Endometrium (tissue), 2 donors: ENCODE results near the gene MVB12B.

Experiments
- FAIRE-seq: peaks from 2 replicates; lab custom pipeline; 2012; peaks lifted over from hg19 to GRCh38; lab: Jason Lieb, UNC
- donor health status: control.
- donor health status: control.

The MVB12B gene

DNA sequence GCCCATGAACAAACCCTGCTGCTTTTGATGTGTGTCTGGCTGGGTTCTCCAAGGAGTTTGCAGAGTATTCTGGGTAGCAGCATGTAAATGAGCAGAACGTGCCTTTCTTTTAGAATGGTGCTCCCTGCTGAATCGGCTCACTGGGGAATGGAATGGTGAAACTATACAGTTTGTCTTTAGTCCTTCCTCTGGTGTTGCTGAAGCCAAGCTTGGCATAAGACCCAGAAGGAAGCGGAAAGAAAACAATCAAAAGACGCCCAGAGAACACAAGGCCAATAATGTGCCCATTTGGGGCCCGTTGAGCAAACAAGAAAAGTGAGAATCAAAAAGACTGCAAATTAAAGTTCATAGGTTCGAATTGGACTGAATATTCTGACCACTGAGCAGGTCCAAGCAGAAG is 60.1 kb downstream of the MVB12B start:
- no peak for FAIRE-seq

DNA sequence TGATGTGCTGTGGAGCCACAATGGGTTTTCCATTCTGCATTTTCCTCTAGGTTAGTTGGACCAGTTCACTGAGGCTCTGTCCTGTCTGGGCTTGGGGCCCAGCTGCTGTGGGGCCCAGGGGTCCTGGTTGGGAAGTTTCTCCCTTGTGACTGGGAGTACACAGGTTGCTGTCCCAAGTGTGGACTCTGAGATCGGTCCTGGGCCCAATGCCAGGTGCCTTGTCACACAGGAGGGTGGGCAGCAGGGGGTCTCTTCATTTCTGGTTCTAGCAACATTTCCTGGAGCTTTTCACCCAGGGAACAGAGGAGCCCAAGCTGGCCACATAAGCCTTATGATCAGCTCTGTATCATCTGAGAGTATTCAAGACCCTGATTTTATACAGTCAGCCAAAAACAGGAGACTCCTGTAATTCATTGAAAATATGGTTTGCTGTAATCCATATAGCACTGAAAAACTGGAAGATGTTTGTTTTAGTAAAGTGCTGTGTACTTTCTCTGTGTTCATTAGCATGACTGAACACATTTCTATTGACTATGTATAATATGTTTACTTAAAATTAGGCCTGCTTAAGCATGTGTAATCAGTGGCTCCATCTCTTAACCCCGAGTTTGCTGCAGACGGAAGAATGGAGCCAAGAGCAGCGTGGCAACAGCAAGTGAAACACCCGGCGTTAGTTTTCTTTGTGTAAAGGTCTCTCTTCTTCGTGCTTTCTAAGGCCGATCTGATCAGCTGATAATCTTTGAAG is 62.5 kb downstream of the MVB12B start:
- FAIRE-seq = no peak

DNA sequence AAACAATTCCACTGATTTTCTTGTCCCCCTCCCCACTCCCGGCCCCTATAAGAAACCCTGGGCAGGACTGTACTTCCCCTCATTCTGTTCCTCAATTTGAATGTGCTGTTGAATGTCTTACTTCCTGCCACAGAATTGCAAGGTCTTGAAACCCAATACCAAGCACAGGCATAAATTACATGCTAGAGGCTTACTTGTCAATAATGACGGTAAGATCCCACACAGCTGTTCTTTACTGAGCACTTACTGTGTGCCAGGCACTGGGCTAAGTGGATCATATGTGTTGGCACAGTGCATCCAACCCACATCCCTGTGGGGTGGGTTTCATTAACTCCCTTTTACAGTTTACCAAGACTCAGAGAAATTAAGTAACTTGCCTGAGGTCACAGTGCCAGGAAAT is 63.4 kb downstream of the MVB12B start:
- FAIRE-seq = no peak

DNA sequence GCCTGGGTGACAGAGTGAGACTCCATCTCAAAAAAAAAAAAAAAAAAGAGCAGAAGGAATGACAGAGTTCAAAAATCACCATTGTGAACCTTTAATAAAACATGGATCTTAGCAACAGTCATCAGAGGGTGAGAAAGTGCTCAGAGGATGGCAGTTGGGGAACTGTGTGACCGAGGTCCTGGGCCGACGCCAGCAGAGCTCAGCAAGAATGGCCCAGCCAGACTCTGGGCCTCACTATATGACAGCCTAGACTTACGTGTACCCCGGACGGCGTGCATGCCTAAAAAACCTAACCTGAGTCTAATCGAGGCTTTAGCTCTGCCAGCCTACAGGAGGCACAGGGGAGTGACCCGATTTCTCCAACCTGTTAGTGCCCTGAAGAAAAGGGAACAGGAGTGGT is 64.3 kb downstream of the MVB12B start:
- no peak for FAIRE-seq

DNA sequence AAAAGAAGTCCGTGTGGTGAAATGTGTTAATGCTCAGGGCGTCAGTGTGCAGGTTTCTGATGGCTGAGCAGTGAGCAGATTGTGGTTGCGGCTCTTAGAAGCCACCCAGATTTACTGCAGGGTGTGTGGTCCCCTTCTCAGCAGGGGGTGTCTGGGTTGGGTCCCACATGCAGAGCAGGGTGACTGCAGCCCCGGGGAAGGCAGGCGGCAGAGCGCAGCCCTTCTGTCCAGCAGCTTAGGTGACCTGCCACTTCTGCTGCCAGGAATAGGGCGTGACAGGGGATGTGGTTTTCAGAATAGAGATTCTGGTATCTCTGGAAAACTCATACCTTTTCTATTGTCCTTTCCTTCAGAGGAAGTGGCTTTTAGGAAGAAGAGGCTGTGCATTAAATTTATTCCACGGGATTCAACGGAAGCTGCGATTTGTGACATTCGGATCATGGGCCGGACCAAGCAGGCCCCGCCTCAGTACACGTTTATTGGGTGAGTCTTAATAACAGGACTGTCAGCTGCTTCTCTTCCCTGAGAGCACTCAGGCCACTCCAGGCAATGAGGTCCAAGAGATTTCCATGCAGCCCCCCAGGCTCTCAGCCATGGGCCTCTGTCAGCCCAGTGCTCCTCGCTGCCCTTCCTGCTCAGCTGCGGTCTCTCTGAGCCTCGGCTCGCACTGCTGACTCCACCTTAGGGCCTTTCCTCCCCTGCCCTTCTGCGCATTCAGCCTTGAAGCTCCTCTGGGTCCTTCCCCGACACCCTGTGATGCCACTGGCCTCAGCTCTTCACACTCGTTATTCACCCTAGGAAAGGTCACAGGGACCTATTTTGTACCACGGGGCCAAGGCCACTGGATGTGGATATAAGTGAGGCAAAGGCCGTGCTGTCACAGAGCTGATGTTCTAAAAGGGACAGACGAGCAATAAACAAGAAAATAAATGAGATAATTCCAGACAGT is 65.4 kb downstream of the MVB12B start:
- no peak for FAIRE-seq

DNA sequence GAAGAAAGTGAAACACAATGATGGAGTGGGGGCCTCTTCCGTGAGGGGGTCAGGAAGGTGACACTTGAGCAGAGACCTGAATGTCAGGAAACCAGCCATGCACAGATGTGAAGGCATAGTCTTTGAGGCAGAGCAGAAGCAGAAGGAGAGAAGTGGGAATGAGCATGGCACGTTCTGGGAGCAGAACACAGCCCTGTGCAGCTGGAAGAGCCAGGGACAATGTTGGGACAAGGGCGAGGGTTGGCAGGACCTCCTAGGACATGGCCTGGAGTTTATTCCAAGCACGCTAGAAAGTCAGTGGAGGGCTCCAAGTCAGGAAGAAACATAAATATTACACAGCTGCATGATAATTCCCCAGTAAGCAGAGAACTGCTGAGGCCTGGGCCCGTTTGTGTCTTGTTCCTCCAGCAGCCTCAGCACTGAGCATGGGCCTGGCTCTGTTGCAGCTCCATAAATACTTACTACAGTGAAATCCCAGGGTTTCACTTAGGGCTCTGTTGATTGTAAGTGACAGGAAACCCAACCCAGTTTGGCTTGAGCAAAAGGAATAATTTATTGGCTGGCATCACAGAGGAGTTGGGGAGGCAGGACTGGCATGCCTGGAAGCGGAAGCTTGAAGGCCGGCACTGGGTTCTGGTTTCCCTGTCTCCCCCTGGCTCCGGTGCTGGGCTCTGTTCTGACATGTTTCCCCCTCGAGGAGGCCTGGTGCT is 66.2 kb downstream of the MVB12B start:
- no peak for FAIRE-seq

DNA sequence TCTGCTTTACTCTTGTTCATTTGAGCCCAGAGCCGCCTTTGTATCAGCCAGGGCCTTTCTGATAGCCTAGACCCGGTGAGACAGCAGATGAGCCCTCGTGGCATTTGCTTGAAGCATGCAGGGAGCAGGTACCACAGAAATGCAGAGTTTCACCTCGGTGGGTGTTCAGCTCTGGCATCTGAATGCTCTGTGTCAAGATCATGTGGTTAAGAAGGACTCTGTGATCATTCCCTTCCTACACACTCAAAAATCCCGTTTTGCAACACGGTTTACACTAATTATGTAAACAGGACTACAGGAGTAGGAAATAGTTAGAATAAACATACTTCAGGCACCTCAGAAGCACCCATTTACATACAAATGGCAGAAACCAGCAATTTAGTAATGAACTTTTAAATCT is 67.2 kb downstream of the MVB12B start:
- no peak for FAIRE-seq

DNA sequence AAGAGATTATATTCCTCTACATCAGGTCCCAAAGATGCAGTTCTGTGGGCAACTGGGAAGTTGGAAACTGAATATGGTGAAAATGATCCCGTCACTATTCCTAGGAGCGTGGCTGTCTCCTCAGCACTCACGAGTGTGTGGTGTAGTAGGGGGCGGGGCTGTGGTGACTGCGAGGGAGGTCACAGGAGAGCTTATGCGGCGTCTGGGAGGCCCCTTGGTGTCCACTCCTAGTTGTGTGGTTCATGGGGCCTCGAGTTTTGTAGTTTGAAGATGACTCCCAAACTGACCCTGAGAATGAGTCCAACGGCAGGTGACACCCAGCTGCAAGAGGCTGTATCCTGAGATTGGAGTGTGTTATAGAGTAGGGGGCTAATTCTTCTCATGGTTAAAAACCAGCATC is 68.2 kb downstream of the MVB12B start:
- no peak for FAIRE-seq

DNA sequence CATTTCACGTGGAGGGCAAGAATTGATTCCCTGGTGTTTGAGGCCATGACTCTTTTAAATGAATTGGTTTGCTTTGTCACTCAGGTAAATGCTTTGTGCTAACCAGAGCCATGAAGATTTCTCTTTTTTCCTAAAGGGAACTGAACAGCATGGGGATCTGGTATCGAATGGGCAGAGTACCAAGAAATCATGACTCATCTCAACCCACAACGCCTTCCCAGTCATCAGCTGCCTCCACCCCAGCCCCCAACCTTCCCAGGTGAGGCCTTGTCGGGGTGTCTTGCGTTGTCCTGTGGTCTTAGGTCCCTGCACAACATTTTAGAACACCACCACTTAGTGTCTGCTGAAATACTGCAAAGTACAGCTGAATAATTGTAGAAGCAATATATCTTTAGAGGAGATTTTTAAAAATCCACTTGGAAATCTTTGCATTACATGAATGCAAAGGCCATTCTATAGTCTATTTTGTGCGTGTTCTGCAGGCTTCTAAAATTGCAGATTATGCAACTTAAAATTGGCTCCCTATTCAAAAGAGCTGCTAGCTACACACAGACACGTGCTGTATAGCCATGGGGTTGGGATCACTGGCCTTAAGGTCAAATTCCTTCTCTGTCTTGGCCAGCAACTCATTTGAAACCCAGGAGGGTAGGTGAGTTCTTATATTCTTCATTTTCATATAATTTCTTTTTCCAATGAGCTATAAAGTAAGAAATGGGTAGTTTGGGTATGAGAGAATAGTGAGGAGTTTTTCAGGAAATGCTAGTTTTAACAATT is 69.0 kb downstream of the MVB12B start:
- FAIRE-seq = no peak

DNA sequence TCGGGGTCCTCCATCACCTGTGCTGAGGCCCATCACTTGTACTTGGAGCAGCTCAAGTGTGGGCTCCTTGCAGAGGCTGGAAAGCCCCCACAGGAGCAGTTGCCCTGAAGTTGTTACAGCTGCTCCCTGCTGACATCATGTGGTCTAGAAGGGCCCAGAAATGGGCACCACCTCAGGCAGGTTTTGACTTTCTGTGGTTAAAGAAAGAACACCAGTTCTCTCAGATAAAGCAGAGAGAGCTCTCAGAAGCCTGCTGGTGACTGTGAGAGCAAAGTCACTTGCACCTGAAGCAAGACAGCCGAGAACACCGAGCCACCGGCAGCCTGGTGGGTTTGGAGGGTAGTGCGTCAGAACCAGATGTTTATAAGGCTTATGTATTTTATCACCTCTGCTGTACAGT is 70.4 kb downstream of the MVB12B start:
- no peak for FAIRE-seq

DNA sequence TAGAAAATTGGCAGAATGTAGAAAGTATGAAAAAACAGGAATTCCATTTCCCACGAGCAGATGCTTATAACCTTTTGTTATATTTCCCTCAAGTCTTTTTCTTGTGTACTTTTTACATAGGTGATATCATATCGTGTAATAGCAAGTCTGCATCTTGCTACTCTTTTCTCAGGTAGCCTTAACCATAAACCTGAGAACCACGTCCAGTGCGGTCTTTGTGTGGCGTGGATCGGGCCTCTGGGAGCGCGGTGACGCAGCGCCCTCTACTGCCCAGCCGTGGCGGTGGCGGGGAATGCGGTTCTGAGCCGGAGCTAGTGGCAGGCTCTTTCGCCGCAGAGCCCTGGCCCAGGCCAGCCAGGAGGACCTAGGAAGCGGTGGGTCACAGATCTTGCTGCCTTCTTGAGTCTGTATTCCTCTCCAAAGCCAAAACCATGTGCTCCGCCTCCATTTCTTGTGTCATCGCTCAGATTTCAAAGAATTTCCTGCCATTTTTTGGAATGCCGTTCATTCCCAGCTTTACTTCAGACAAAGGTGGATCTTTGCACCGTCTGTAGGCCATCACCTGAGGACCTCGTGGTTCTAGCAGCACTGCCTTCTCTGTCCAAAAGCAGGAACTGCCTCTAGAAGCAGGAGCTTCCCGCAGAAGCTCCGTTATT is 71.9 kb downstream of the MVB12B start:
- FAIRE-seq = no peak

DNA sequence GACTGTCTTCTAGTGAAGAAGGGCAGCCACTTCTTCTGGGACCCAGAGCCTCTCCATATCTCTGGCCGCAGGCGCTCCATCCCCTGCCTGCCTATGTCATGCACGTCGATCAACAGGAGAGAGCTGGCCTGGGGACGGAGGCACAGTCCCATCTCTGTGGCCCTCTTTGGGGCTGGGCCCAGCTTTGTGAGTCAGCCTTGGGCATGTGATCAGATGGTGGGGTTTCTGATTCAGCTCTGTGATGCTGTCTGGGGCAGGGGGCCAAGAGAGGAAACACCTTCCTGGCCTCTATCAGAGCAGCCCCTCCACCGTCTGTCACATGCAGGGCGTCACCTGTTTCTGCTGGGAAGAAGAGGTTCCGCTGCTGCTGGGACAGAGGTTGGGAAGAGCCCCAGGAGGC is 72.6 kb downstream of the MVB12B start:
- no peak for FAIRE-seq

DNA sequence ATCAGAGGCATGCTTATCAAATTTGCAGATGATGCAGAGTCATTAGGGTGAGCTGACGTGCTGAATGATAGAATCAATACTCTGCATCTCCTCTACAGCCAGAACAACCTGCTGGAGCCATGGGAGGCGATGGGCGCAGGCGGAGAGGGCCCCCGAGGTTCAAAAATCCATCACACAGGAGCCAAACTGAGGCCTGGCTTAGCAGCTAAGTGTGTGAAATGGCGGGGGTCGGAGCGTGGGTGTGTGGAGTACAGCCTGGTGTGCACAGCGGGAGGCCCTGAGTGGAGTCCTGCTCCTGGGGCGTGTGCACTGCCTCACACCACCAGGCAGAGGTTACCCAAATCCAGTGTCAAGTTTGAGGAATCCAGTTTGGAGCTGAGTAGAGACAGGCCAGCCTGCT is 73.2 kb downstream of the MVB12B start:
- no peak for FAIRE-seq

DNA sequence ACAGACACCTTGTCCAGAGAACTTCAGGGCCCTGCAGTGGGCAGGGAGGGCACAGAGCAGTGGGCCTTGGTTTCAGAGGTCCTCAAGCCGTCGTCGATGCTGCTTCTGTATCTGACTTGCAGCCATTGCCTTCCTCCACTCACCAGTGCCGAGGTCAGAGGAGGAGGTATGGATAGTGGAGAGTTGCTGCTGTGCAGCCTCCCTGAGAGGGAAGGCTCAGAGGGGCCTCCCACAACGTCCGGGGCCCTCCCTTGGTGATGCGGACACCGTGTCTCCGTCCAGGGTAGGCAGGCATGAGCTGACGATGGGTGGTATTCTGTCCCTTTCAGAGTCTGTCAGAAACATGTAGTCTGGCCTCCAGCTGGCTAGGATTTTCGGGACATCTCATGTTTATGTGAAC is 73.9 kb downstream of the MVB12B start:
- no peak for FAIRE-seq

DNA sequence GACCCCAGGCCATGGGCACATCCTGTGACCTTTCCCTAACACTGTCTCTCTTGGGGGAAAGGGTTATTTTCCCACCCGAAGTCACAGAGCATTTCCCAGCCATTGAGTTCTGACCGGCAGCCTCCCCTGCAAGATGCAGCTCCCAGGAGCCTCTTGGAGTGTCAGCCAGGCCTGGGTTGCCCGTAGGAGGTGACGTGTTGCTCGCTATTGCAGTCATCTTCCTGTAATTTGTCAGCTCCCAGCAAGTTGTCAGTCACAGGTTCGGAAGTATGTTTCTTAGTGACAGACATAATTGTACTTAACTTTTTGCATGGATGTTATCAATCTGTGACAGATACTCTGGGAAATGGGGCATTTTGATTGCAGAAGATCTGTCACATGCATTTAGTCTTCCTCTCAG is 74.5 kb downstream of the MVB12B start:
- no peak for FAIRE-seq

DNA sequence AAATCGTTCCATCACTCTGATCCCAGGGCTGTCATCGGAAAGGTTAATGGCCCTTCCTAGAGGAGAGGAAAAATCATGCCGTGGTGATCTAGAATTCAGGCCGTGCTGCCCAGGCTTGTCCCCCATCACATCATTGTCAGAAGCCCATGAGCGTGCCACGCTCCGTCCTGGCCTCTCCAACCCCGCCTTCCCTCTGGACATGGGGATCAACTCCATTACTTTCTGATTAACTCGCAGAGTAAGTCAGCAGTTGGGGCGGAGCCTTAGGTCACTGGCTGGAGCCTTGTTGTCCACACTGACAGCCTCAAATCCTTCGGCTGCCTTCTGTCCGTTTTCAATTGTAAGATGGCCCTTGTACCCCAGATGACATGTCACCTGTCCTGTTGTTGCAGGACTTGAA is 75.0 kb downstream of the MVB12B start:
- FAIRE-seq = no peak

DNA sequence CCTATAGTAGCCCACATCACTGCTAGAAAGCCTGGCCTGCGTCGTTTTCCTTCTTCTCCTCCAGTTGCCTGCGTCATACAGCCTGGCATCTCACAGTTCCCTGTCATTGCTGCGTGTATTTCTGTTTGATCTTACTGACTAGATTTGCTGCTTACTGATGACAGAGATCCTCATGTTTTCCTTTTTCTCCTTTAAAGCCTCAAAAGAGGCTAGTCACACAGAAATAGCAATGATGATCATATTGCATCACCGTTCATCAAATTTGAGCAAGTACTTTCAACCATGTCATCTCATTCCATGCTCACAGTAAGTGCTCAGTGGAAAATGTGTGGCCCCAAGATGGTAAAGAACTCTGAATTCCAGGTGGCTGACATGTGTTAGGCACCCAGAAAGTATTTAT is 76.8 kb downstream of the MVB12B start:
- FAIRE-seq = no peak

DNA sequence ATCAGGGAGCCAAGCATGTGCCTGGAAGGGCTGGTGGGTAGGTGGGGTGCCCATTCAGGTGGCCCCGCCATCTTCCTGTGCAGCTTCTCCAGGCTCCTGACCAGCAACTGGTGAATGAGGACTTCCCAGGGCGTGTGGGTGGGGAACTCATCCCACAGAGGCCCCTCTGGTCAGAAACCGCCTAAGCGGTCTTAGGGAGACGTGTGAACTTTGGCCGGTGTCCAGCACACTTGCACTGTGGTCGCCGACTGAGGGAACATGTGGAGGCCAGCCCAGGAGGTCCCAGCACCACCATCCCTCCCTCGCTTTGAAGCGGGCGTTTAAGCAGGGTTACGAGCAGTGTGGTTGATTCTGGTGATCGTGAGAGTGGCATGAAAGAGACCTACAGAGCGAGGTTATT is 77.8 kb downstream of the MVB12B start:
- FAIRE-seq = no peak

DNA sequence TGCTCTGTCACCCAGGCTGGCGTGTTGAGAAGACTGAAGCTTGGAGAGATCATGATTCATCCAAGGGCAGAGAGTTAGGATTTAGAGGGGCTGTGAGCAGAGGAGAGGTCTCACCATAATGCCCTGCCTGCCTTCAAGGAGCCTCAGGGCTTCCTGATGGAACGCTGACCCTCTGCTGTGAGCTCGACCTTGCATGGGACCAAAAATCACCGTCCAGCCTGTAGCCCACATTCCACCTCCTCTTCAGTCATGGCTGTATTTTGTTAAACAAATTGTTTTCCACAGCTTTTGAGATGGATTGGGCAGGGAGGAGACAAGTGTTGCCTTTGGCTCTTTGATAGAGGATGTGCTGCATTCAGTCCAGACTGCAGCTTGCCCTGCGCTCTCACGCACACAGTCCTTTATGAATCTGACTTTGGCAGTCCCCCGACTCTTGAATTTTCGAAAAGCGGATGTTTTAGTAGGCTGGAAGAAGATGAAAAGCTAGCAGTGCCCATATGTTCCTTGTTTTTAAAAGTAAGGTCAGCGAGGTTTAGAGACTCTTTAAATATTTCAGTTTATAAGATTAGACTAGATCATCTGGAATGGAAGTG is 79.5 kb downstream of the MVB12B start:
- no peak for FAIRE-seq

DNA sequence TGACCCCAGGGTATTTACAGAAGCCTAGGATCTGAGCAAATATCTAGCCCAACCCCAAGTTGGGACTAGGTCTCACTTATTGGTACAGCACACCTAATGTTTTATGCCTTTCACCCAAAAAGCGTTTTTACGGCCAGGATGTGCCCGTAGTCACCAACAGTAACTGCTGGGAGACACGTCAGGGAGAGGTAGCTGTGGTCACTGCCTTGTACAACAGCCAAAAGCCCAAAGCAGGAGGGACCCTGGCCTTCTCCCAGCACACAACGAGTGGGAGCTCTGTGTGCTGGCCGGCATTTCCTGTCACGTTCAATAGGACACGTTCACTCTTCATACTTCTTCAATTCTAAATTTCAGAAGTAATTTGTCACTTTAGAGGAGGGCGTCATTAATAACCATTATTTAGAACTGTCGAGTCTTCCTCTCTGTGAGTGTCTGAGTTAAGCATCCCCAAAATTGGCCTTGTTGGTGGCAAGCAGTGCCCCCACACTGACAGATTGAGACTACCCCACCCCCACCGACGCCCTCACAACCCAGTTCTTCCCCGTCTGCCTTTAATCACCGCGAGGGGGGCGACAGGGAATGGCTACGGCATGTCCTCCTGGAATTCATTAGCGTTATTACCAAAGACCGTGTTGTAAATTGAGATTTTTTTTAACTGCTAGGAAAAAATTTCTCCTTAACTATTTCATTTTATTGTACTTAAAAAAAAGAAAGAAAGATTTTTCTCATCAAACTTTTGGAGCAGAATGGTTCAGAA is 80.7 kb downstream of the MVB12B start:
- FAIRE-seq = no peak
